HL-60 (cell line): ENCODE data around the gene HOOK2.

ENCODE experiments used
- POLR2AphosphoS5 ChIP-seq: IDR thresholded peaks from 2 replicates; pipeline ENCODE4 v1.6.1; 2012; ENCODE audit warnings: low read depth
- TF ChIP-seq, protein P1 (sequence below): IDR thresholded peaks from one replicate; pipeline ENCODE4 v1.5.1; 2011; ENCODE audit warnings: low read length, control low read depth, inconsistent platforms; ENCODE audit not compliant: insufficient read depth
- TF ChIP-seq, protein P2 (sequence below): IDR thresholded peaks from 2 replicates; pipeline ENCODE4 v1.6.1; 2012; ENCODE audit warnings: low read depth; ENCODE audit not compliant: insufficient replicate concordance

DNA sequence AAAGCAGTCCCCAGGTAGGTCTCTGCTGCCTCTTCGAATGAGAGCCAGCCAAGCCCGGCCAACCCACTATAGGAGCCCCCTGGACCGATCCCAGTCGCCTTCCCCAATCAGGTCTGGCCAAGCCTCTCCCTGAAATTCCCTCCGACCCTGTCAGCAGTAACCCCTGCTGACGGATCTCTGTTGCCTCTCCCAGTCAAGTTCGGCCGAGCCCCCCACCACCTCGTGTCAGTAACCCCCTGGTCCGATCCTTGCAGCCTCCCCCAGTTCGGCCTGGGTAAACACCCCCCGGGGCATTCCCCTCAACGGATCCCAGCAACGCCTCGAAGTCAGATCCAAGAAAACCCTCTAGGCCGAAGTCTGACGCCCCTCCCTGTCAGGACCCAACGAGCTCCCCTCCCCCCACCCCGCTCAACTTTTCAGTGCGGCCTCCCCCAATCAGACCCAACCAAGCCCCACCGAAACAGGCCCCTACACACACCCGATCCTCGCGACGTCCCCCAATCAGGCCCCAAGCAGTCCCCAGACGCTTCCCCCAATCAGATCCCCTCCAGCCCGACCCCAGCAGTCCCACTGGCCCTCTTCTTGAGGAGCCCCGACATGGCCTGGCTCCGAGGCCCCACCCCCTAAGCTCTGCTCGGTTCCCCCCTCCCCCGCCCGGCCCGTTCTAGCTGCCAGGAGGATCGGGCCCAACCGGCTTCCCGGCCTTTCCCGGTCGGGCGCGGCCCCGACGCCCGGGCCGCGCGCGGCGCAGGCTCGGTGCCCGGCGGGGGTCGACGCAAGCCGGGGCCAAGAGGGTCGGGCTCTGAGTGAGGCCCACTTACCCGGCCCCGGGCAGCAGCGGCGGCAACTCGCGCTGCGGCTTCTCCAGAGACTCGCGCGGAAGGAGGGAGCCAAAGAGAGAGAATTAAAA, 53.4 kb downstream of the HOOK2 start:
- TF ChIP-seq, protein P1, sequence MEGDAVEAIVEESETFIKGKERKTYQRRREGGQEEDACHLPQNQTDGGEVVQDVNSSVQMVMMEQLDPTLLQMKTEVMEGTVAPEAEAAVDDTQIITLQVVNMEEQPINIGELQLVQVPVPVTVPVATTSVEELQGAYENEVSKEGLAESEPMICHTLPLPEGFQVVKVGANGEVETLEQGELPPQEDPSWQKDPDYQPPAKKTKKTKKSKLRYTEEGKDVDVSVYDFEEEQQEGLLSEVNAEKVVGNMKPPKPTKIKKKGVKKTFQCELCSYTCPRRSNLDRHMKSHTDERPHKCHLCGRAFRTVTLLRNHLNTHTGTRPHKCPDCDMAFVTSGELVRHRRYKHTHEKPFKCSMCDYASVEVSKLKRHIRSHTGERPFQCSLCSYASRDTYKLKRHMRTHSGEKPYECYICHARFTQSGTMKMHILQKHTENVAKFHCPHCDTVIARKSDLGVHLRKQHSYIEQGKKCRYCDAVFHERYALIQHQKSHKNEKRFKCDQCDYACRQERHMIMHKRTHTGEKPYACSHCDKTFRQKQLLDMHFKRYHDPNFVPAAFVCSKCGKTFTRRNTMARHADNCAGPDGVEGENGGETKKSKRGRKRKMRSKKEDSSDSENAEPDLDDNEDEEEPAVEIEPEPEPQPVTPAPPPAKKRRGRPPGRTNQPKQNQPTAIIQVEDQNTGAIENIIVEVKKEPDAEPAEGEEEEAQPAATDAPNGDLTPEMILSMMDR = no peak
- no peak for TF ChIP-seq POLR2AphosphoS5
- TF ChIP-seq, protein P2, sequence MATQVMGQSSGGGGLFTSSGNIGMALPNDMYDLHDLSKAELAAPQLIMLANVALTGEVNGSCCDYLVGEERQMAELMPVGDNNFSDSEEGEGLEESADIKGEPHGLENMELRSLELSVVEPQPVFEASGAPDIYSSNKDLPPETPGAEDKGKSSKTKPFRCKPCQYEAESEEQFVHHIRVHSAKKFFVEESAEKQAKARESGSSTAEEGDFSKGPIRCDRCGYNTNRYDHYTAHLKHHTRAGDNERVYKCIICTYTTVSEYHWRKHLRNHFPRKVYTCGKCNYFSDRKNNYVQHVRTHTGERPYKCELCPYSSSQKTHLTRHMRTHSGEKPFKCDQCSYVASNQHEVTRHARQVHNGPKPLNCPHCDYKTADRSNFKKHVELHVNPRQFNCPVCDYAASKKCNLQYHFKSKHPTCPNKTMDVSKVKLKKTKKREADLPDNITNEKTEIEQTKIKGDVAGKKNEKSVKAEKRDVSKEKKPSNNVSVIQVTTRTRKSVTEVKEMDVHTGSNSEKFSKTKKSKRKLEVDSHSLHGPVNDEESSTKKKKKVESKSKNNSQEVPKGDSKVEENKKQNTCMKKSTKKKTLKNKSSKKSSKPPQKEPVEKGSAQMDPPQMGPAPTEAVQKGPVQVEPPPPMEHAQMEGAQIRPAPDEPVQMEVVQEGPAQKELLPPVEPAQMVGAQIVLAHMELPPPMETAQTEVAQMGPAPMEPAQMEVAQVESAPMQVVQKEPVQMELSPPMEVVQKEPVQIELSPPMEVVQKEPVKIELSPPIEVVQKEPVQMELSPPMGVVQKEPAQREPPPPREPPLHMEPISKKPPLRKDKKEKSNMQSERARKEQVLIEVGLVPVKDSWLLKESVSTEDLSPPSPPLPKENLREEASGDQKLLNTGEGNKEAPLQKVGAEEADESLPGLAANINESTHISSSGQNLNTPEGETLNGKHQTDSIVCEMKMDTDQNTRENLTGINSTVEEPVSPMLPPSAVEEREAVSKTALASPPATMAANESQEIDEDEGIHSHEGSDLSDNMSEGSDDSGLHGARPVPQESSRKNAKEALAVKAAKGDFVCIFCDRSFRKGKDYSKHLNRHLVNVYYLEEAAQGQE = no peak
